IMR-90 (cell line): Measurements from ENCODE around the gene ADAMTSL5.

Experiments
- CTCF ChIP-seq: conservative IDR thresholded peaks from 2 replicates; pipeline ENCODE4 v1.5.1; 2012; ENCODE audit warnings: mild to moderate bottlenecking, low read depth, low read length, improper control_type of control experiment
- RAD21 ChIP-seq: IDR thresholded peaks from 2 replicates; pipeline ENCODE4 v1.6.1; 2012; ENCODE audit warnings: low read length, improper control_type of control experiment

- TF ChIP-seq CTCF, result no peak
- TF ChIP-seq RAD21, result no peak
Measured at GRCh38 chr19:1466461-1467214, 46.2 kb downstream of the ADAMTSL5 start.
